ENCODE measurements around the gene WNT8B.

WNT8B gene, protein sequence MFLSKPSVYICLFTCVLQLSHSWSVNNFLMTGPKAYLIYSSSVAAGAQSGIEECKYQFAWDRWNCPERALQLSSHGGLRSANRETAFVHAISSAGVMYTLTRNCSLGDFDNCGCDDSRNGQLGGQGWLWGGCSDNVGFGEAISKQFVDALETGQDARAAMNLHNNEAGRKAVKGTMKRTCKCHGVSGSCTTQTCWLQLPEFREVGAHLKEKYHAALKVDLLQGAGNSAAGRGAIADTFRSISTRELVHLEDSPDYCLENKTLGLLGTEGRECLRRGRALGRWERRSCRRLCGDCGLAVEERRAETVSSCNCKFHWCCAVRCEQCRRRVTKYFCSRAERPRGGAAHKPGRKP

DNA sequence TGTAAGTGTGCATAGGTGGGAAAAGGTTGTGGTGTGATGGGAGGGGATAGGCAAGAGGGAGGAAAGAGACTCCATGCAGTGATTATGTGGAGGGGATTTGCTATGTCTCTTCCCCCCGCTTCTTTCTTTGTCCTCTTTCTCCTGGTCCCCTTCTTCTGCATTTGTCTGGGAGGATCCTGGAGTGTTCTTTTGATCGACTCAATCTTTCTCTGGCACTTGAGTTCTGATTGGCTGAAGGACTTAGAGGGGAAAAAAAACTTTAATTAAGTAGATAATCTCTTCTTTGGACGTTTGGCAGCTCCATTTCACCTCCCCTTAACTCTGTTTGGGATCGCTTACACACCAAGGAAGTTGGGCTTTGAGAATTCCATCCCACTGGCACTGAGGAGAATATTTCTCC is at the start of gene WNT8B:
TSS of gene WNT8B (plus strand) at position 301 of the 400 bp plus-strand sequence. CDS start 160 bp downstream, outside the sequence.
- no peak for DNase-seq (ENCODE audit: low read depth)
- no peak within 1 kb of the TSS for H3K4me3 ChIP-seq (replicated peaks; ENCODE audit: low read depth, low read length)
- TF ChIP-seq, protein P1, sequence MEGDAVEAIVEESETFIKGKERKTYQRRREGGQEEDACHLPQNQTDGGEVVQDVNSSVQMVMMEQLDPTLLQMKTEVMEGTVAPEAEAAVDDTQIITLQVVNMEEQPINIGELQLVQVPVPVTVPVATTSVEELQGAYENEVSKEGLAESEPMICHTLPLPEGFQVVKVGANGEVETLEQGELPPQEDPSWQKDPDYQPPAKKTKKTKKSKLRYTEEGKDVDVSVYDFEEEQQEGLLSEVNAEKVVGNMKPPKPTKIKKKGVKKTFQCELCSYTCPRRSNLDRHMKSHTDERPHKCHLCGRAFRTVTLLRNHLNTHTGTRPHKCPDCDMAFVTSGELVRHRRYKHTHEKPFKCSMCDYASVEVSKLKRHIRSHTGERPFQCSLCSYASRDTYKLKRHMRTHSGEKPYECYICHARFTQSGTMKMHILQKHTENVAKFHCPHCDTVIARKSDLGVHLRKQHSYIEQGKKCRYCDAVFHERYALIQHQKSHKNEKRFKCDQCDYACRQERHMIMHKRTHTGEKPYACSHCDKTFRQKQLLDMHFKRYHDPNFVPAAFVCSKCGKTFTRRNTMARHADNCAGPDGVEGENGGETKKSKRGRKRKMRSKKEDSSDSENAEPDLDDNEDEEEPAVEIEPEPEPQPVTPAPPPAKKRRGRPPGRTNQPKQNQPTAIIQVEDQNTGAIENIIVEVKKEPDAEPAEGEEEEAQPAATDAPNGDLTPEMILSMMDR (IDR thresholded peaks at IDR 0.05; ENCODE audit: low read length, missing control alignments): no peak

DNA sequence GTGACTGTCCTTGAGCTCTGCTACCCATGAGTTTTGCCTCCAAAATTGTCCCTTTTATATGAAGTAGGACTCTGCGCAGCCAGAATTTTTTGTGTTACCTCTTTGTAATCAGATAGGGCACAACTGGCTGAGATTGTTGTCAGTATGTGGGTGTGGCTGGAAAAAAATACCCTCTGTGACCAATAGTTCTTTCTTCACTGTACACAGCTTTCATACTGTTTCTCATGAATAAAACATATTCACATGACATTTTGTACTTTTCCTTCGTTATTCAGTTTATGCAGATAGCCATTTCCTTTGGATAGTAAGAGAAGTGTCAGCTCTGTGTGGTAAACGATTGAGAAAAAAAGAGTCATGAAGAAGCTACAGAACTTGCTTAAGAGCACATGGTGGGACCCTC is 49.6 kb upstream of the WNT8B start:
- TF ChIP-seq, protein P1 (IDR thresholded peaks at IDR 0.05; ENCODE audit: low read length, missing control alignments): no peak
- DNase-seq (ENCODE audit: low read depth): no peak
- no peak overlapping the region for H3K4me3 ChIP-seq (replicated peaks; ENCODE audit: low read depth, low read length)

DNA sequence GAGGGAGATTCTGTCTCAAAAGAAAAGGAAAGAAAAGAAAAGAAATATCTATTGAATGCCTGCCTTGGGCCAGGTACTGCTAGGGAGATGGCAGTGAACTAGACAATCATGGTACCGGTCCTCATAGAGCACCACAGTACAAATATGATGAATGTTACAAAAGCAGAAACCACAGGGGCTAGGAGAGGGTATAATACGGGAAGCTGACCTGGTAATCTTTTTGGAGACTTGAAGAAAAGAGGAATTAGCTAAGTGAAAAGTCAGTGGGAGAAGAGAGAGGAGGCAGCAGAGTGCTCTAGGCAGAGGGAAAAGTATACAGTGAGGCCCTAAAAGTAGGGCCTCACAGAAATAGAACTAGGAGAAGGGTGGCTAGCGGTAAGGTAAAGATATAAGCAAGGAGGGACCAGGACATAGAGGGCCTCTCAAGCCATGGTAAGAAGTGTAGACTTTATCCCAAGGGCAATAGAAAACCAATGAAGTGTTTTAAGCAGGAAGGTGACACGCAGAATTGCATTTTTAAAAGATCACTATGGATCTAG is 42.8 kb upstream of the WNT8B start:
- TF ChIP-seq, protein P1 (IDR thresholded peaks at IDR 0.05; ENCODE audit: low read length, missing control alignments): no peak
- DNase-seq (ENCODE audit: low read depth): no peak
- no peak overlapping the region for H3K4me3 ChIP-seq (replicated peaks; ENCODE audit: low read depth, low read length)

DNA sequence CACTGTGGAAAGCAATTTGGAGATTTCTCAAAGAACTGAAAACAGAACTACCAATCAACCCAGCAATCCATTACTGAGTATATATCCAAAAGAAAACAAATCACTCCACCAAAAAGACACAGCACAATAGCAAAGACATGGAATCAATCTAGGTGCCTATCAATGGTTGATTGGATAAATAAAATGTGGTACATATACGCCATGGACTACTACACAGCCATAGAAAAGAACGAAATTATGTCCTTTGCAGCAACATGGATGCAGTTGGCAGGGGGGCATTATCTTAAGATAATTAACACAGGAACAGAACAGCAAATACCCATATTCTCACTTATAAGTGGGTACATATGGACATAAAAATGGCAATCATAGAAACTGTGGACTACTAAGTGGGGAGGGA is 35.4 kb upstream of the WNT8B start:
- no peak for DNase-seq (ENCODE audit: low read depth)
- TF ChIP-seq, protein P1 (IDR thresholded peaks at IDR 0.05; ENCODE audit: low read length, missing control alignments): no peak
- H3K4me3 ChIP-seq (replicated peaks; ENCODE audit: low read depth, low read length): no peak overlapping the region

DNA sequence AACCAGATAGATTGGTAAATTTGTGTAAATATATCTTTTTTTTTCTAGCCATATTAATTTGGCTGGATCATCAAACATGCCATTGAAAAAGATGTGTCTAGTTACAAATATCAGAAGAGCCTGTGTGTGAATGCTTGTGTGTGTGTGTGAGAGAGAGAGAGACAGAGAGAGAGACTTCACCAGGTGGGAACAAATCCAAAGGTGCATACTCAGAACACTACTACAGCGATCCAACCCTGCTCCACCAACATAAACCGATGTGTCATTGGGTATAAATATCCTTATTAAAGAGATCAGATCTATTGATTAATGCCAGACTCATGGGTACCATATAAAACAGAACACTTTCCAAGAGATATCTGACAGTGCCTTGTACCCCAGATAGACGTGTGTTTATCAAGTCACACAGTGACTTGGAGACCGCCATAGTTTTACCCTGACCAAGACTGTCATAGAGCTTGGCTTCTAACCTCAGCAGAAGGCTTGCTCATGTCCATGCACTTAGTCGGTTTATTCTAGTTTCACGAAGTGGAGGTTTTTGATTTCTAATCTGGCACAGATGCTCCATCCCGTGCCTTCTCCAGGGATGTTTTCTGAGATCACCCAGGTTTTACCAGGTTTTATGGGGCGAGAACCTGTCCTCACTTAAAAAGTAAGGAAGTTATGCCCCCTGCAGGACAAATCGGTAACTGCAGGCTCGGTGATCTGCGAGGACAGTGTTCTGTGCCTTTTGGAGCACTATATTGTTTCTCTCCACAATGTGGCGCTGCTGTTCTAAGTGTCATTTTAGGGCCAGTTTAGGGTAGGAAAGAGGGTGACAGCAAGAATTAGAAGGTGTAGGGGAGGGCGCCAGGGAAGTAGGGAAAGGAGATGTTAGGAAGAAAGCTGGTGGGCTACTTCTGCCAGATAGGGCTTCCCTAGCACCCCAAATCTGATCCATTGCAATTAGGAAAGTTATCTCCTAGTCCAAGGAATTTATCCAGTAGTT is 29.3 kb upstream of the WNT8B start:
- H3K4me3 ChIP-seq (replicated peaks; ENCODE audit: low read depth, low read length): no peak overlapping the region
- TF ChIP-seq, protein P1 (IDR thresholded peaks at IDR 0.05; ENCODE audit: low read length, missing control alignments): peak; percentile 100
- peak; percentile 96 for DNase-seq (ENCODE audit: low read depth)

DNA sequence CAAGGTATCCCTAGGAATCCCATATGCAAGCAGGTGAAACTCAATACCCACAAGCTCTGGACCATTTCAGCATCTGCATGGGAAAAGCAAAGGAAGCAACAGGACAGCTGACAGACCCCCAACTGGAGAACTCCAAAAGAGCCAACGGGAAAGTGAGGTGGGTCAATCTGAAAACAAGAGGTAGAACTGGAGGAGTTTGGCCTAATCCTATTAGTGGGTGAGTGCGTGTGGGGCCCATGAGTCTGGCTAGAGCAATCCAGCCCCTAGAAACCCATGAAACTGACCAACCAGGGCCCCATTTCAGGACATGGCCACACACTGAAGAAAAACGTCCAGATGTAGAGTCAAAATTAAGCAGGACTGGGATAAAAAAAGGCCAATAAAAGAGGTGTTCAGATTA is 26.6 kb upstream of the WNT8B start:
- H3K4me3 ChIP-seq (replicated peaks; ENCODE audit: low read depth, low read length): no peak overlapping the region
- no peak for DNase-seq (ENCODE audit: low read depth)
- TF ChIP-seq, protein P1 (IDR thresholded peaks at IDR 0.05; ENCODE audit: low read length, missing control alignments): no peak

Data from fibroblast of pulmonary artery (primary cell).